NCI-H146 treated with DMSO at 0.1 percent for 48 hours (cell line): ENCODE results near the gene METAP1D.

Experiments
- DNase-seq: peaks from one replicate; lab custom pipeline; 2025; ENCODE audit not compliant: unreplicated experiment; lab: John Stamatoyannopoulos, UW

Gene METAP1D

GRCh38 chr2:172129404-172129803 is 129.7 kb downstream of the METAP1D start:
- DNase-seq, result no peak
